Measurements from ENCODE around the gene ENG. TPM values are rescaled to one million over a fixed set of nuclear protein-coding genes. Genes with fewer than 3 reads are reported as not detected.

ENG gene
- total RNA-seq, 1 experiment from 2014 or later = 0.18 TPM

DNA sequence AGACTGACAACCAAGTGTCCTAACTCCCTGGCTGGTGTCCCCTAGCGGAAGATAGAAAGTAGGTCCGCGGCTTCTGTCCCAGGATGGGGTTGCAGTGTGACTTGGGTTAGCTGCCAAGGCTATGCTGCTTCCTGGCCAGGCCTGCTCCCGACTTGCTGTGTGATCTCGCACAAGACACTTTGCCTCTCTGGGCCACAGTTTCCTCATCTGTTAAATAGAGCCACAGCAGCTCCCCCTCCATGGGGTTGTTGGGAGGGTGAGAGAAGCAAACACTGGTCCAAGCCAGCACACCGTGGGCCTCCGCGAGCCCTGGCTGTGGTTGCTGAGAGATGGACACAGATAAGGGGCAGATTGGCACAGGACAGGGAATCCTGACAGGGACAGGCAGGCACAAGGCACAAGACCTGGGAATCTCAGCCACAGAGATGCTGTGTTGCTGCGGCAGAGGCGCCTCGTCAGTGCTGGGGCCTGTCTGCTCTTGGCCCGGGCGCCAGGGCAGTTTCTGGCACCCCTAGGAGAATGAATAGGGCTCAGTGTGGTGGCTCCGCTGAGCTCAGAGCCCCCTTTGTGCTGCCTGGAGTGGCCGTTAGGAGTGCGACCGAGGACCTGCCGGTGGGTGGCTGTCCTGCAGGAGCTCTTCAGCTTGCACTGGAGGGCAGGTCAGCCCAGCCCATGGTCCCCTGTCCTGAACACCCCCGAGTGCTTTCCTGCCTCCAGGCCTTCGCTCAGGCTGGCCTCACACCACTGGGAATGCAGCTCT, 74.2 kb downstream of the ENG start:
- POLR2A ChIA-PET = interaction anchor here (0.7 kb wide), 2 partner anchors 12 to 51 kb away, joined by 6 to 14 read pairs; no protein-coding TSS in a partner anchor
- Histone ChIP-seq H3K4me3 (ENCODE audit: low read depth, low read length) (no peak overlapping the region), H3K4me1 (no peaks in the 10 kb centered on the region), H3K9me3 (no peaks in the 10 kb centered on the region), H3K36me3 (ENCODE audit: control insufficient read depth, insufficient read depth, low read length) (no peaks in the 10 kb centered on the region), H3K27me3 (replicated peaks; ENCODE audit: control insufficient read depth, insufficient read depth, low read length) (no peaks in the 10 kb centered on the region)
- DNase-seq = no peak
- Mint-ChIP-seq H3K4me1 (ENCODE audit: low read depth, unreplicated experiment) (no peaks in the 10 kb centered on the region), H3K36me3 (ENCODE audit: insufficient read depth, unreplicated experiment) (no peaks in the 10 kb centered on the region), H3K27me3 (ENCODE audit: insufficient read depth, unreplicated experiment) (no peaks in the 10 kb centered on the region), H3K4me3 (ENCODE audit: unreplicated experiment) (no peak overlapping the region), H3K27ac (ENCODE audit: unreplicated experiment) (no peak overlapping the region), H3K9me3 (ENCODE audit: unreplicated experiment) (no peaks in the 10 kb centered on the region)
- BruUV-seq (replicated peaks) = no TSS peak
- intact Hi-C loops (cut with micrococcal nuclease; ENCODE audit: unreplicated experiment) = loop anchor here (10.0 kb wide), 1 partner anchor 276 kb away; no protein-coding TSS in a partner anchor
- TF ChIP-seq CTCF (IDR thresholded peaks at IDR 0.05; ENCODE audit: insufficient read depth in 1 of 2, low read depth in 1 of 2, low read length in 1 of 2, severe bottlenecking in 1 of 2, unreplicated experiment in 1 of 2) = no peak
- CTCF ChIA-PET = interaction anchor here (0.5 to 0.9 kb wide), 4 partner anchors 9 to 536 kb away, joined by 3 to 9 read pairs (median 3); no protein-coding TSS in a partner anchor

DNA sequence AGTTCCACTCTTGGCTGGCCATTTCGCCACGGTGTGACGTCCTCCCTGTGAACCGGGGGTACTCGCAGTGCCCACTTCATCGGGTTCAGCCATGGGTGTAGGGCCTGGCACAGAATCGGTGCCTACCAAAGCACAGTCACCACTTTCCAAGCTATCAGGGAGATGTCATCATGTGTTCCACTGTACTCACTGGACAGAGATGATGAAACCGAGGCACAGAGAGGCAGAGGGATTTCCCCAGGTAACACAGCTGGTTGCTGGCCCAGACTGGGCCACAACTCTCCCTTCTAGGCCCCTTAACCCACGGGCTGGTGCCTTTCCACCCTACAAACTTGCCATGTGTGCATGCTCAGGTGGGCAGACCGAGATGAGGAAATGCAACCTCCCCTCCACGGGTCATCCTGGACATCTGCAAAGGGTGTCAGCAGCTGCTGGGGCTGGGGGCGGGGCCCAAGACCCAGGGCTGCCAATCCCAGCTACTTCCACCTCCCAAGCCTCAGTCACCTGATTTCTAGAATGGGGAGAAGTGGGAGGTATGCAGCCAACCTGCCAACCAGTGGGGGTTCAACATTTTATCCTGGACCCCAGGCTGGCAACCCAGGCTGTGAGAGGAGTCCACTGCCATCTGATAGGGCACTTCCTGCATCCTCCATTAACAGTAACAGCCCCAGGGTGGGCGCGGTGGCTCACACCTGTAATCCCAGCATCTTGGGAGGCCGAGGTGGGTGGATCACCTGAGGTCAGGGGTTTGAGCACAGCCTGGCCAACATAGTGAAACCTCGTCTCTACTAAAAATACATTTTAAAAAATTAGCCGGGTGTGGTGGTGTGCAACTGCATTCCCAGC, 75.1 kb downstream of the ENG start:
- no peak for DNase-seq
- POLR2A ChIA-PET = no interaction called here
- intact Hi-C loops (cut with micrococcal nuclease; ENCODE audit: unreplicated experiment) = no loop called here
- no peaks in the 10 kb centered on the region for H3K4me1 Mint-ChIP-seq (ENCODE audit: low read depth, unreplicated experiment)
- H3K4me3 Mint-ChIP-seq (ENCODE audit: unreplicated experiment) = no peak overlapping the region
- CTCF ChIA-PET = interaction anchor here (0.5 to 1.1 kb wide), 2 partner anchors 8 to 91 kb away, joined by 3 read pairs; no protein-coding TSS in a partner anchor
- Histone ChIP-seq H3K9me3 (no peaks in the 10 kb centered on the region), H3K4me1 (no peaks in the 10 kb centered on the region), H3K27me3 (replicated peaks; ENCODE audit: control insufficient read depth, insufficient read depth, low read length) (no peaks in the 10 kb centered on the region), H3K36me3 (ENCODE audit: control insufficient read depth, insufficient read depth, low read length) (no peaks in the 10 kb centered on the region), H3K4me3 (ENCODE audit: low read depth, low read length) (no peak overlapping the region)
- no peak overlapping the region for H3K27ac Mint-ChIP-seq (ENCODE audit: unreplicated experiment)
- no peaks in the 10 kb centered on the region for H3K9me3 Mint-ChIP-seq (ENCODE audit: unreplicated experiment)
- no TSS peak for BruUV-seq (replicated peaks)
- TF ChIP-seq CTCF (IDR thresholded peaks at IDR 0.05; ENCODE audit: insufficient read depth in 1 of 2, low read depth in 1 of 2, low read length in 1 of 2, severe bottlenecking in 1 of 2, unreplicated experiment in 1 of 2) = no peak
- H3K36me3 Mint-ChIP-seq (ENCODE audit: insufficient read depth, unreplicated experiment) = no peaks in the 10 kb centered on the region
- H3K27me3 Mint-ChIP-seq (ENCODE audit: insufficient read depth, unreplicated experiment) = no peaks in the 10 kb centered on the region

Measured in Caco-2 (cell line).